Caco-2 (cell line): ENCODE data around the gene RBMY1D. TPM values are rescaled to one million over a fixed set of nuclear protein-coding genes. Genes with fewer than 3 reads are reported as not detected.
"Not testable (repeated sequence)": the region's sequence is repeated elsewhere in the genome, so short reads cannot be mapped to it uniquely, and the experiment has no call there.

Experiments
- Bru-seq: library from RNA; stranded (reverse); fragments of 400-500 nt; gene quantifications from one replicate; lab custom pipeline; 2021; lab: Mats Ljungman, UMichigan
- BruChase-seq, 2 experiments: library from RNA; stranded (reverse); fragments of 400-500 nt; gene quantifications; one replicate each; lab custom pipeline; 2021; lab: Mats Ljungman, UMichigan
- BruUV-seq: library from RNA; stranded (reverse); fragments of 400-500 nt; replicated peaks from 2 replicates; lab custom pipeline; 2021; lab: Mats Ljungman, UMichigan
- CTCF ChIA-PET: fragments of 300-600 bp; sonication (Branson Sonifier 250); formaldehyde crosslinking; loops from one replicate; lab custom pipeline; 2022; ENCODE audit warnings: antibody characterized with exemption; lab: Charles Lee
- POLR2A ChIA-PET: fragments of 300-600 bp; sonication (Branson Sonifier 250); formaldehyde crosslinking; loops from one replicate; lab custom pipeline; 2022; ENCODE audit warnings: antibody characterized with exemption; lab: Charles Lee
- DNase-seq, 2 experiments: peaks; one replicate each; pipeline versions ENCODE4 v3.0.0 to v3.0.0-alpha.2; 2020 to 2022
- H3K27me3 ChIP-seq: replicated peaks from 2 replicates; pipeline ENCODE4 v1.6.0; 2011; ENCODE audit warnings: low read length; ENCODE audit not compliant: control insufficient read depth, insufficient read depth
- H3K36me3 ChIP-seq: 2 replicates; pipeline ENCODE4 v1.5.1; 2011; ENCODE audit warnings: low read length; ENCODE audit not compliant: control insufficient read depth, insufficient read depth
- H3K4me1 ChIP-seq: fragments of 250-450 bp; sonication (Bioruptor Pico); 2 replicates; pipeline ENCODE4 v1.5.1; 2020; ENCODE audit warnings: mild to moderate bottlenecking
- H3K4me3 ChIP-seq: 2 replicates; pipeline ENCODE4 v1.5.1; 2011; ENCODE audit warnings: low read depth, mild to moderate bottlenecking, control low read depth, low read length
- H3K9me3 ChIP-seq: fragments of 250-450 bp; sonication (Bioruptor Pico); 2 replicates; pipeline ENCODE4 v1.5.1; 2020; ENCODE audit warnings: mild to moderate bottlenecking, moderate library complexity
- H3K27ac Mint-ChIP-seq: one replicate; pipeline ENCODE4 v1.8.0; 2022; ENCODE audit warnings: mixed read lengths; ENCODE audit not compliant: unreplicated experiment
- H3K27me3 Mint-ChIP-seq: one replicate; pipeline ENCODE4 v1.8.0; 2022; ENCODE audit warnings: mixed read lengths; ENCODE audit not compliant: insufficient read depth, unreplicated experiment
- H3K36me3 Mint-ChIP-seq: one replicate; pipeline ENCODE4 v1.8.0; 2022; ENCODE audit warnings: mild to moderate bottlenecking, mixed read lengths; ENCODE audit not compliant: insufficient read depth, unreplicated experiment
- H3K4me1 Mint-ChIP-seq: one replicate; pipeline ENCODE4 v1.8.0; 2022; ENCODE audit warnings: low read depth, mixed read lengths; ENCODE audit not compliant: unreplicated experiment
- H3K4me3 Mint-ChIP-seq: one replicate; pipeline ENCODE4 v1.8.0; 2022; ENCODE audit warnings: mild to moderate bottlenecking, moderate library complexity, mixed read lengths; ENCODE audit not compliant: unreplicated experiment
- H3K9me3 Mint-ChIP-seq: one replicate; pipeline ENCODE4 v1.8.0; 2022; ENCODE audit warnings: mixed read lengths; ENCODE audit not compliant: unreplicated experiment
- CTCF ChIP-seq, 2 experiments: fragments of 200-600 bp in 1 of 2; IDR thresholded peaks; 1 replicate in 1 of 2; 2 replicates in 1 of 2; pipeline versions ENCODE4 v1.5.1 to v1.8.0; 2011 to 2022; ENCODE audit warnings: antibody characterized with exemption in 1 of 2, control low read depth in 1 of 2, inconsistent platforms in 1 of 2, low read depth in 1 of 2, low read length in 1 of 2, mild to moderate bottlenecking in 1 of 2, moderate library complexity in 1 of 2; ENCODE audit not compliant: insufficient read depth in 1 of 2, severe bottlenecking in 1 of 2, unreplicated experiment in 1 of 2
- intact Hi-C: fragments of 100-400 bp; cut with micrococcal nuclease; formaldehyde crosslinking; loops from one replicate; pipeline ENCODE4 v1.10.0; 2022; ENCODE audit not compliant: unreplicated experiment
- long read RNA-seq: library from polyadenylated mRNA; stranded (forward); transcript quantifications from one replicate; pipeline ENCODE4 v2.0.0, GENCODE V29; 2022
- total RNA-seq: library from RNA; stranded (reverse); gene quantifications from 2 replicates; pipeline ENCODE4 v1.2.3, GENCODE V29; 2022

RBMY1D gene
- total RNA-seq, result not detected in 2 replicates
- Bru-seq, nascent RNA, result not detected
- not detected for BruChase-seq, experiment 1, labeled RNA remaining after a 2-hour chase
- not detected for BruChase-seq, experiment 2, labeled RNA remaining after a 6-hour chase
- long read RNA-seq, result 0 reads

- H3K36me3 Mint-ChIP-seq, intact Hi-C loops, DNase-seq, H3K4me1 ChIP-seq, CTCF ChIA-PET, H3K4me1 Mint-ChIP-seq, H3K4me3 Mint-ChIP-seq, H3K9me3 Mint-ChIP-seq, H3K4me3 ChIP-seq, H3K9me3 ChIP-seq, H3K27me3 Mint-ChIP-seq, H3K27ac Mint-ChIP-seq, H3K36me3 ChIP-seq, H3K27me3 ChIP-seq, BruUV-seq, POLR2A ChIA-PET: not testable (repeated sequence)
Measured at GRCh38 chrY:21894426-21894825, at the start of gene RBMY1D. RBMY1D (minus strand) TSS chrY:21894526; CDS start chrY:21892513, 2,013 bp downstream.

GRCh38 chrY:21917932-21918331 is 23.6 kb upstream of the RBMY1D start, which contains the start of gene RBMY1E:
RBMY1E (minus strand) TSS chrY:21918032; CDS start chrY:21916054, 1,978 bp downstream.
- H3K9me3 Mint-ChIP-seq, H3K4me3 ChIP-seq, POLR2A ChIA-PET, H3K27me3 ChIP-seq, DNase-seq, H3K4me1 Mint-ChIP-seq, H3K9me3 ChIP-seq, H3K27me3 Mint-ChIP-seq, BruUV-seq, H3K36me3 Mint-ChIP-seq, intact Hi-C loops, CTCF ChIA-PET, H3K27ac Mint-ChIP-seq, H3K4me1 ChIP-seq, H3K4me3 Mint-ChIP-seq, H3K36me3 ChIP-seq: not testable (repeated sequence)

- H3K27me3 Mint-ChIP-seq, H3K9me3 Mint-ChIP-seq, CTCF ChIA-PET, H3K4me3 ChIP-seq, H3K4me3 Mint-ChIP-seq, DNase-seq, H3K27me3 ChIP-seq, BruUV-seq, intact Hi-C loops, H3K4me1 Mint-ChIP-seq, H3K36me3 ChIP-seq, POLR2A ChIA-PET, H3K36me3 Mint-ChIP-seq, H3K27ac Mint-ChIP-seq, H3K9me3 ChIP-seq, H3K4me1 ChIP-seq: not testable (repeated sequence)
Measured at GRCh38 chrY:21869407-21870076, 24.8 kb downstream of the RBMY1D start.

GRCh38 chrY:21845481-21845880 is 48.8 kb downstream of the RBMY1D start:
- Mint-ChIP-seq H3K4me1 (no peaks in the 10 kb centered on the region), H3K27me3 (no peaks in the 10 kb centered on the region), H3K36me3 (no peaks in the 10 kb centered on the region), H3K27ac (no peak overlapping the region), H3K9me3 (no peaks in the 10 kb centered on the region), H3K4me3 (no peak overlapping the region)
- no peaks in the 10 kb centered on the region for H3K9me3 ChIP-seq
- H3K27me3 ChIP-seq, result no peaks in the 10 kb centered on the region
- H3K4me1 ChIP-seq, result no peaks in the 10 kb centered on the region
- no TSS peak for BruUV-seq
- no peak for TF ChIP-seq CTCF (IDR thresholded peaks at IDR 0.05; ENCODE audit: insufficient read depth in 1 of 2, low read depth in 1 of 2, low read length in 1 of 2, severe bottlenecking in 1 of 2, unreplicated experiment in 1 of 2)
- POLR2A ChIA-PET, result no interaction called here
- no peak for DNase-seq
- intact Hi-C loops, result no loop called here
- CTCF ChIA-PET, result no interaction called here
- H3K4me3 ChIP-seq, result no peak overlapping the region
- H3K36me3 ChIP-seq, result no peaks in the 10 kb centered on the region
